Kidney tubule cell (primary cell): ENCODE data around the gene BBS1.
"Not testable (repeated sequence)": the region's sequence is repeated elsewhere in the genome, so short reads cannot be mapped to it uniquely, and the experiment has no call there.

Experiments
- DNase-seq: peaks from one replicate; pipeline ENCODE4 v3.0.0-alpha.2; 2018; ENCODE audit warnings: low spot score

The BBS1 gene

GRCh38 chr11:66510271-66510989 lies at the start of gene BBS1:
BBS1 (plus strand) TSS chr11:66510635; CDS start chr11:66510660, 25 bp downstream.
- DNase-seq = peak; percentile 79

GRCh38 chr11:66462010-66462409 lies 48.4 kb upstream of the BBS1 start:
- no peak for DNase-seq

DNA sequence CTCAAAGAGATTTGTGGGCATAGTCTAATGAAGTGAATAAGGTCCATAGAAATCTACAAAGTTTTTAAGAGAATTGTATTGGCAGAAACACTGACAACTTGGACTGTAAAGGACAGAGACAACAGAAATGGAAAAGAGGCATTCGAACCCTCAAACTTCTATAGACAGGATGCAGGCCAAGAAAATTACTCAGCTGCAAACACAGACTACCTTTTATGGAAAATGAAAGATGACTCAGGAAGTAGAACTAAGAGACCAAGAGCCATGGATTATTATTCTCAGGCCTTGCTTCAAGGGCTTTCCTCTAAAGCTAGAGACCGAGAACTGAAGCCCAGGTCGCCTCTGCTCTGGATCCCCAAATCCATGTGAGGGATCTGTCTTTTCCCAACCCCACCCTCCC lies 47.5 kb upstream of the BBS1 start:
- DNase-seq = no peak

GRCh38 chr11:66464116-66464515 lies 46.3 kb upstream of the BBS1 start:
- DNase-seq = not testable (repeated sequence)

DNA sequence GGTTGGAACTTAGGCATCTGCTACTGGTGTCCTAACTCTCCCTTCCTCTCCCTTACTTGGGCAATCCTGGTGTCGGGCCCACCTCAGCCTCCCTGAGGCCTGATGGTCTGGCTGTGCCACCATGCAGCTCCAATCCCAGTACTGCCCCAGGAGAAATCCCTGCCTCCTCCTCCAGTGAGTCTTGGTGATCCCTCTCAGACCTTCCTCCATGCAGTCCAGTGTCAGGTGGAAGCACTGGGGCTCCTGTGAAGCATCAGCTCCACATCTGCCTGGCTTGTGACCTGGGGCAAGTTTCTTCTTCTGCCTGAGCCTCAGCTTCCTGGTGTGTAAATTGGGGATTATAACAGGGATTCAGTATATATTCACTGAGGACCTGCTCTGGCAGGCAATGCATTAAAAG lies 45.5 kb upstream of the BBS1 start:
- DNase-seq = no peak

DNA sequence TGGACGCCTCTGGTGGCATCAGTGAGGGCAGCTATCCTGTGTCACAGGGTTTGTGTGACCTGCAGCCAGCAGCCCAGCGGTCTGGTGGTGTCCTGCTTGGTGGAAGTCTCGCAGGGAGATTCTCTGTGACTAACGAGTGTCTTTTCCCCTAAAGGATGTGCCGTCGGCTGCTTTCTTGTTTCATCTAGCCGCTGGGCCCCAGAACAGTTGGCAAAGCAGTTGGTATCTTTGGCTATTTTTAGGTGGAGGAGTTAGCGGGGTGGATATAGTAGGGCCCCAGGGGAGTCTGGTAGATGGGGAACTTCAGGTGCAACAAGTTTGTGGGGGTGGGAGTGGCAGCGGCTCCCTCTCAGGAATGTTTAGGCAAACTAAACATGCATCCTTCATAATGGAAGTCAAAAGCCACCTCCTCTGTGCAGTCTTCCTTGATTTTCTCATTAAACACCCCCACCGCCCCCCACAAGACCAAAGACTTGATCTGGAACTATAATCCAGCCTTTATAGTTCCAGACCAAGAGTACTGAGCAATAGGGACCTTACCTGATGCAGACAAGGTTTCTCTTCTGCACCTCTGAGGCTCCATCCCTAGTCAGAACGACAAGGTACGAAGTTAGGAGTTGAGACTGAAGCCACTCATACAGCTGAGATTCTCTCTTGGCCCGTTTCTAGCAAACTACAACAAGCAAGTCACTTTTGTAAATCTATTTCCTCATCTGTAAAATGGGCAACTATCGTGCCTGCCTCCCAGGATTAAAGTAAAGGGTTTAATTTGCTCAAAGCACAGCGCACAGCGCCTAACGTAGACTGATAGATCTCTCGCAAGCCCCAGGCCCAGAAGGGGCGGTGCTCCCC lies 44.8 kb upstream of the BBS1 start:
- DNase-seq = no peak

DNA sequence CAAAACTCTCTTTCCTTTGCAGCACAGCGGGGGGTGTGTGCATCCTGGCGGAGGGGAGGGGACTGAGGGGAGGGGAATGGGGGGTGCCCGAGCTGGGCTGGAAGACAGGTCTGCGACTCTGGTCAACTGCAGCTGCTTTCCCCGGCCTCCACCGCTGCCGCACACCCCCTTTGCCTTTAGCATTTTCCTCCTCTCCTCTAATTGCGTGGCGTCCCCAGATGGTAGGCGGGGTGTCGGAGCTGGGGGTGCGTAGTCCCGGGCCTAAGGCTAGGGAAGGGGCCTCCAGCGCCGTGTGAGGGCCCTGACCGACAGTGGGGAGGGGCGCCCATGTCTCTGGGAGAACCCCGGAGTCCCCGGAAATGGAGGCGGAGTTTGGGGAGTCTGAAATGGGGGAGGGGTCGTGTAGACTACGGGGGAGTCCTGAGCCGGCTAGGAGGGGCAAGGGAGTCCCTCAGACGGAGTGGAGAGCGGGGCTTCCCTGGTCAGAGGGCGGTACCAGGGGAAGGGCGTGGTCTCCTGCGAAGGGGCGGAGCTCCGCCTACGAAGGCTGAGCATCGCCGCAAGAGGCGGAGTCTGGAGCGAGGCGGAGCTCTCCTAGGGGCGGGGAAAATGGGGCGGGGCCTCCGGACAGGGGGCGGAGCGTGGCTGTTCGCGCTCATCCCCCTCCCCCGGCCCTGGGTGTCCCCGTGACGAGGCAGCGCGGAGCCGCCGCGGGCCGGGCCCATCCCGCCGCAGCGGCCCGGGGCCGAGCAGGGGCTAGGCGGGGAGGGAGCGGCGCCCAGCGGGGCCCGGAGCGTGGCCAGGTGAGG lies 44.0 kb upstream of the BBS1 start, which contains the start of gene PELI3:
TSS of gene PELI3 (plus strand) at position 681 of the 809 bp plus-strand sequence. CDS start 1,224 bp downstream, outside the sequence.
- peak; percentile 89 for DNase-seq

DNA sequence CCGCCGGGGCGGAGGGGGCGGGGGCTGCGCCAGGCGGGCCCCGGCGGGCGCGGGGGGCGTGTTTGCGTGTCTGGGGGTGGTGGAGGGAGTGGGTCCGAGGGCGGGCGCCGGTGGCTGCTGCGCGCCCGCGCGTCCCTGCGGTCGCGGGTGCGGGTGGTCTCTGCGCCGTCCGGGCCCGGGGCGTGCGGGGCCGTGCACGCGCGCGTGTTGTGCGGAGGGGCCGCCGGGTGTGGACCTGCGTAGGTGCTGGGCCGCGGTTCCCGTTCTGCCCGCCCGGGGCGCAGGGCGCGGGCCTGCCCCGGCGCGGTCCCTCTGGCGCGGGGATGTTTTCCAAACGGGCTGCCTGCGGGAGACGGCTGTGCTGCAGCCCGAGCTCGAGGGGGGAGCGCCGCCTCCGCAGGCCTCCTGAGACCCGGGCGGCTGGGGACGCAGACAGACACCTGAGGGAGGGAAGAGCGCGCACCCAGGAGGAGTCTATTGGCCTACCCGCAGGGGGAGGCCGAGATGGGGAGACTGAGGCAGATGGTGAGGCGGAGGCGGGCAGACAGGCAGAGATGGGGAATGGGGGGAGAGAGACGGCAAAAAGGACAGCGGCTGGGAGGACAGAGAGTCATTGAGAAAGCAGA lies 43.3 kb upstream of the BBS1 start:
- peak; percentile 25 for DNase-seq

DNA sequence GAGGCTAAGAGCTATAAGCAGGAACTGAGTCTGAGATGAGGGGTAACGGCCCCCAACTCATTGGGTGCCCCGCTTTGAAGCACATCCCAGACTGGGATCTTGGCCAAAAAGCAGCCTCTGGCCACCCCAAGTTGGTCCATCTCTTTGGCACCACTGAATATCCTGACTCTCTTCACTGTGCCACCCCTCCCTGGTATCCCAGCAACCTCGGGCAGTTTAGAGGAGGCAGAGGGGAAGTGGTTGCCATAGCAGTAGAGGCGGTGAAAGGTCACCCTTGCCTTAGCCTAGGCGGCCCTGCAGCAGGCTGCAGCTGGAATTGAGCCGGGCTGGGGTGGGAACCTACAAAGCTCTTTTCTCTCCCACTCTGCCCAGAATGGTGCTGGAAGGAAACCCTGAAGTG lies 42.7 kb upstream of the BBS1 start:
- DNase-seq = no peak

DNA sequence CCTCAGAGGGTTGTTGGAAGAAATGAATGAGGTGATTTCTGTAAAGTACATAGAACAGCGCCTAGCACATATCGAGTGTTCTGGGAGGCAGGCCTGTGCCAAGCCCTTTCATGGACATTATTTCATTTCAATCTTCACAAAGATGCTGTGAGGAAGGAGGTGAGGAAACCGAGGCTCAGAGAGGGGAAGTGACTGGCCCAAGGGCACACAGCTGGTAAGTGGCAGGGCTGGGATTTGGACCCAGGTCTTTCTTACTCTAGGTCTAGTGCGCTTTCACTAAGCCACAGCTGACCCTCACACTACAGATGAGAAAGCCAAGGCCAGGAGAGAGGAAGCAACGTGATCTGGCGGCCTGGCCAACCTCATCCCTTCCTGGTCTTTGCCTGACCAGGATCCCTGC lies 41.7 kb upstream of the BBS1 start:
- no peak for DNase-seq

- DNase-seq = no peak
Measured at GRCh38 chr11:66469441-66469840, 41.0 kb upstream of the BBS1 start.

- no peak for DNase-seq
Measured at GRCh38 chr11:66470015-66470414, 40.4 kb upstream of the BBS1 start.

GRCh38 chr11:66471142-66471541 lies 39.3 kb upstream of the BBS1 start:
- DNase-seq = no peak

- DNase-seq = no peak
Measured at GRCh38 chr11:66472054-66472453, 38.4 kb upstream of the BBS1 start.

- DNase-seq = no peak
Measured at GRCh38 chr11:66473167-66473566, 37.3 kb upstream of the BBS1 start.

DNA sequence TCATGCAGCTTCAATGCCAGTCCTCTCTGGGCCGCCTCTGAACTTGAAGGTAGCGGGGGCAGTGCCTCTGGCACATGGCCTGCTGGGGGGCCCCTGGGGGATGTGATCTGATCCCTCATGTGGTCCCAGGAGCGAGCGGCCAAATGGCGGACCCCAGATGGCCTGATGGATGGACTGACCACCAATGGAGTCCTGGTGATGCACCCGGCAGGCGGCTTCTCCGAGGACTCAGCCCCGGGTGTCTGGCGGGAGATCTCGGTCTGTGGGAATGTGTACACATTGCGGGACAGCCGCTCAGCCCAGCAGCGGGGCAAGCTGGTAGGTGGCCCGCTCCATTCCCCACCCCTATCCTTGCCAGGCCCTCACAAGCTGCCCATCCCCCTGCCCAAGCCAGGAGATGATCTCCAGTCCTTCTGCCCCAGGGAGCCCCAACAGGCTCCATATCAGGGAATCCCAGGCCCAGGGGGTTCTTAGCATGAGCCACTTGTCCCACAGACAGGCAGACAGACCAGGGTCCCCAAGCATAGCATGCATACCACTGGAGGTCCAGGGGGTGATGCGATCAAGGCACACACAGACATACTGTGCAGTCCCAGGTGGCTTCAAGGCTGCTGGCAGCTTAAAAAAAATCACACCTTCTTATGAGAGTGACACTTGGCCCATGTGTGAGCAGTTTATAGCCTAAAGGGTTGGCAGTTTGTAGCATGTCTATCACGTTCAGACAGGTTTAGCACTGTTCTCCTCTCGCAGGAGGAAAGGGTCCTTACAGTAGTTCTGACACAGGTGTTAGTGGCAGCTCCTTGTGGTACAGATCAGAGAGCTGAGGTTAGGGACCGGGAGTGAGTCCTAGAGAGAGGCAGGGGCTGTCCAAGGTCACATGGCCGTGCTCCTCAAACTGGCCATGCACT lies 36.6 kb upstream of the BBS1 start:
- DNase-seq = no peak

DNA sequence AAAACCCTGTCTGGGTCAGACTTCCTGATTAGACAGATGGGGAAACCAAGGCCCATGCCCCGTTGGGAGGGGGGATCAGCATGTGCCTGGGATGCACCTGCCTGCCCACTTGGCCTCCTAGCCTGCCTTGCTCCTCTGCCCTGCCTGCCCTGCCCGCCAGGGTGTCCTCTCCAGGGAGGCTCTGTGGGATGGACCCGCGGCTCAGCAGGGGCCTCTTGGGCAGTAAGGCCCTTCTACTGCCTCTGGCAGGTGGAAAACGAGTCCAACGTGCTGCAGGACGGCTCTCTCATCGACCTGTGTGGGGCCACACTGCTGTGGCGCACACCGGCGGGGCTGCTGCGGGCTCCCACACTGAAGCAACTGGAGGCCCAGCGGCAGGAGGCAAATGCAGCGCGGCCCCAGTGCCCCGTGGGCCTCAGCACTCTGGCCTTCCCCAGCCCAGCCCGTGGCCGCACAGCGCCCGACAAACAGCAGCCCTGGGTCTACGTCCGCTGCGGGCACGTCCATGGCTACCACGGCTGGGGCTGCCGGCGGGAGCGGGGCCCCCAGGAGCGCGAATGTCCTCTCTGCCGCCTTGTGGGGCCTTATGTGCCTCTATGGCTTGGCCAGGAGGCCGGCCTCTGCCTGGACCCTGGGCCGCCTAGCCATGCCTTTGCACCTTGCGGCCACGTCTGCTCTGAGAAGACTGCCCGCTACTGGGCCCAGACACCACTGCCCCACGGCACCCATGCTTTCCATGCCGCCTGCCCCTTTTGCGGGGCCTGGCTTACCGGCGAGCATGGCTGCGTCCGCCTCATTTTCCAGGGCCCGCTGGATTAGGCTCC lies 34.9 kb upstream of the BBS1 start:
- no peak for DNase-seq

GRCh38 chr11:66476173-66476840 lies 34.1 kb upstream of the BBS1 start:
- no peak for DNase-seq

DNA sequence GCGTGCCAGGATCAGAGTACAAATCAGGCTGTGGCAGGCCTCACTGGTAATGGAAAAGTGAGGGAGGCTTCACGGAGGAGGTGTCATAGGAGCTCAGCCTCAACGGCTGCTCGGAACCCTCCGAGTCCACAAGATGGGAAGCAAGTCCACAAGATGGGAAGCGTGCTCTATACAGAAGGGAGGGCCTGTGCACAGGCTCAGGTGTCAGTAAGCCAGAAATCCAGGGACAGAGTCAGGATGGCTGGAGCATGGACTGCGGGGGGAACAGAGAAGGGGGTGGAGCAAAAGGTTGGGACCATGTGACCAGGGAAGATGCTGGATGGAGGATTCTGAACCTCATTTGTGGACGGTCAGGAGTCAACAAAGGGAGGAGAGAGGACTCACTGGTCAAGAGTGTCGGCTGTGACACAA lies 33.6 kb upstream of the BBS1 start:
- DNase-seq = no peak
